Natural killer cell (primary cell): ENCODE results near the gene SEMA6B. TPM values are rescaled to one million over a fixed set of nuclear protein-coding genes. Genes with fewer than 3 reads are reported as not detected.

Source experiments
- ATAC-seq, 3 donors: fragments of 150-1000 bp in 2 of 3; fragments of 200-7000 bp in 1 of 3; cut with Tn5 transposase; 1 replicate in 1 of 3; 2 replicates in 2 of 3; pipeline ENCODE4 v1.10.0; 2021; ENCODE audit warnings: mild to moderate bottlenecking in 2 of 3, moderate library complexity in 2 of 3
- DNase-seq, 2 donors: peaks; one replicate each; pipeline versions ENCODE4 v3.0.0 to v3.0.0-alpha.2; 2013 to 2021; ENCODE audit warnings: mixed read lengths in 1 of 2
- H3K27ac ChIP-seq: one replicate; pipeline ENCODE4 v1.5.1; 2013; ENCODE audit warnings: mild to moderate bottlenecking, low read length
- H3K27me3 ChIP-seq: one replicate; pipeline ENCODE4 v1.6.1; 2013; ENCODE audit warnings: low read length; ENCODE audit not compliant: control insufficient read depth, insufficient read depth
- H3K36me3 ChIP-seq: one replicate; pipeline ENCODE4 v1.6.1; 2013; ENCODE audit warnings: low read length; ENCODE audit not compliant: control insufficient read depth, insufficient read depth
- H3K4me1 ChIP-seq: one replicate; pipeline ENCODE4 v1.6.1; 2013; ENCODE audit warnings: low read length; ENCODE audit not compliant: control insufficient read depth, insufficient read depth
- H3K4me3 ChIP-seq: one replicate; pipeline ENCODE4 v1.5.1; 2013; ENCODE audit warnings: low read length
- H3K9me3 ChIP-seq: one replicate; pipeline ENCODE4 v1.6.1; 2013; ENCODE audit warnings: low read length; ENCODE audit not compliant: control insufficient read depth, insufficient read depth
- H3K27ac Mint-ChIP-seq, 2 donors: one replicate each; pipeline ENCODE4 v1.8.0; 2022; ENCODE audit warnings: mild to moderate bottlenecking in 2 of 2, mixed read lengths in 2 of 2, moderate library complexity in 1 of 2
- H3K27me3 Mint-ChIP-seq, 2 donors: one replicate each; pipeline ENCODE4 v1.8.0; 2022; ENCODE audit warnings: low read depth in 2 of 2, mixed read lengths in 2 of 2
- H3K36me3 Mint-ChIP-seq: one replicate; pipeline ENCODE4 v1.8.0; 2022; ENCODE audit warnings: mixed read lengths
- H3K4me1 Mint-ChIP-seq, 2 donors: one replicate each; pipeline ENCODE4 v1.8.0; 2022; ENCODE audit warnings: mixed read lengths in 2 of 2
- H3K4me3 Mint-ChIP-seq: one replicate; pipeline ENCODE4 v1.8.0; 2022; ENCODE audit warnings: mild to moderate bottlenecking, moderate library complexity, mixed read lengths
- H3K9me3 Mint-ChIP-seq, 2 donors: one replicate each; pipeline ENCODE4 v1.8.0; 2022; ENCODE audit warnings: mixed read lengths in 2 of 2
- CTCF ChIP-seq: fragments of 200-600 bp; IDR thresholded peaks from one replicate; pipeline ENCODE4 v1.8.0; 2022; ENCODE audit warnings: antibody characterized with exemption
- WGBS: methylation state at CpG from one replicate; pipeline ENCODE4 v1.1.7; 2013; ENCODE audit warnings: missing lambda C conversion rate; ENCODE audit not compliant: insufficient coverage; 5-methylcytosine and 5-hydroxymethylcytosine counted together
- intact Hi-C: fragments of 100-400 bp; cut with micrococcal nuclease; formaldehyde crosslinking; loops from one replicate; pipeline ENCODE4 v1.14.2; 2022
- total RNA-seq, 4 donors: library from RNA; stranded (reverse); fragments of 120-200 nt in 1 of 4; gene quantifications; one replicate each; pipeline versions ENCODE4 v1.2.3 to v1.2.4, GENCODE V29; 2013 to 2022

The SEMA6B gene
- total RNA-seq, 3 donors from 2014 or later (not counting 1 experiment from before 2014, with no cell fraction given): 0.50 to 5.4 TPM; not detected in 1

GRCh38 chr19:4589579-4590410, 30.3 kb upstream of the SEMA6B start:
- H3K4me3 ChIP-seq: no peak overlapping the region
- H3K4me1 ChIP-seq: peaks cover 3% of the 10 kb centered on the region
- peaks cover 27 to 30% of the 10 kb centered on the region in 2 donors for H3K27me3 Mint-ChIP-seq
- H3K4me1 Mint-ChIP-seq: no peaks in the 10 kb centered on the region
- peak in 1 of 2 donors; percentile 41 for DNase-seq
- no peaks in the 10 kb centered on the region for H3K9me3 ChIP-seq
- whole genome bisulfite sequencing: 50% methylated on average over 10 of the region's 11 CpGs
- peak; percentile 35 to 75 (median 65) for ATAC-seq
- H3K4me3 Mint-ChIP-seq: no peak overlapping the region
- H3K9me3 Mint-ChIP-seq: no peaks in the 10 kb centered on the region
- no peak overlapping the region for H3K27ac ChIP-seq
- no peaks in the 10 kb centered on the region for H3K36me3 Mint-ChIP-seq
- peaks cover 12% of the 10 kb centered on the region for H3K27me3 ChIP-seq
- no peak for TF ChIP-seq CTCF
- no peak overlapping the region for H3K27ac Mint-ChIP-seq
- intact Hi-C loops: no loop called here
- no peaks in the 10 kb centered on the region for H3K36me3 ChIP-seq

- no peak overlapping the region for H3K4me3 Mint-ChIP-seq
Measured at GRCh38 chr19:4588291-4588761, 28.8 kb upstream of the SEMA6B start.

GRCh38 chr19:4587527-4587926, 28.0 kb upstream of the SEMA6B start:
- H3K27me3 Mint-ChIP-seq: peaks cover 29 to 33% of the 10 kb centered on the region in 2 donors
- DNase-seq (no peak), ATAC-seq (no peak)
- H3K4me1 ChIP-seq: peaks cover 13% of the 10 kb centered on the region
- H3K36me3 Mint-ChIP-seq: no peaks in the 10 kb centered on the region
- H3K4me1 Mint-ChIP-seq: peaks cover 1 to 2% of the 10 kb centered on the region in 2 donors
- peaks cover 27% of the 10 kb centered on the region for H3K27me3 ChIP-seq
- 73% methylated on average over 4 of the region's 6 CpGs for WGBS
- H3K9me3 ChIP-seq: no peaks in the 10 kb centered on the region
- H3K36me3 ChIP-seq: no peaks in the 10 kb centered on the region
- H3K4me3 Mint-ChIP-seq: no peak overlapping the region
- H3K27ac Mint-ChIP-seq: no peak overlapping the region
- H3K4me3 ChIP-seq: no peak overlapping the region
- H3K27ac ChIP-seq: no peak overlapping the region
- H3K9me3 Mint-ChIP-seq: no peaks in the 10 kb centered on the region
- intact Hi-C loops: no loop called here
- no peak for TF ChIP-seq CTCF

More at GRCh38 chr19:4588291-4588761, 28.8 kb upstream of the SEMA6B start:
- Histone ChIP-seq H3K27me3 (peaks cover 25% of the 10 kb centered on the region), H3K4me1 (peaks cover 13% of the 10 kb centered on the region), H3K36me3 (no peaks in the 10 kb centered on the region), H3K4me3 (no peak overlapping the region), H3K27ac (no peak overlapping the region), H3K9me3 (no peaks in the 10 kb centered on the region)
- Mint-ChIP-seq H3K36me3 (no peaks in the 10 kb centered on the region), H3K4me1 (no peaks in the 10 kb centered on the region), H3K27me3 (peaks cover 30 to 31% of the 10 kb centered on the region in 2 donors), H3K27ac (no peak overlapping the region), H3K9me3 (no peaks in the 10 kb centered on the region)
- WGBS: 82% methylated on average over 9 of the region's 9 CpGs
- ATAC-seq: no peak
- intact Hi-C loops: no loop called here
- no peak for DNase-seq
- TF ChIP-seq CTCF: no peak
